K562 (cell line): ENCODE results near the gene RSBN1L. TPM values are rescaled to one million over a fixed set of nuclear protein-coding genes. Genes with fewer than 3 reads are reported as not detected.
A peak's percentile ranks its signal among the peaks of the same experiment; 100 is the strongest.

ENCODE experiments used
- BACH1 ChIP-seq: fragments of 200-800 bp; sonication (Bioruptor generic); IDR thresholded peaks from 2 replicates; pipeline ENCODE4 v1.6.1; 2016; ENCODE audit warnings: missing genetic modification characterization, missing compliant biosample characterization
- BRD9 ChIP-seq: fragments of 450-650 bp; IDR thresholded peaks from 2 replicates; pipeline ENCODE4 v1.6.1; 2018; ENCODE audit warnings: low read depth; ENCODE audit not compliant: partially characterized antibody
- C11orf30 ChIP-seq: fragments of 450-650 bp; IDR thresholded peaks from 2 replicates; pipeline ENCODE4 v1.6.1; 2016; ENCODE audit warnings: low read depth, mild to moderate bottlenecking
- CXXC5 ChIP-seq: fragments of 250-450 bp; sonication (Bioruptor Pico); IDR thresholded peaks from 2 replicates; pipeline ENCODE4 v1.8.0; 2022; ENCODE audit warnings: inconsistent platforms, mild to moderate bottlenecking, moderate library complexity
- FOXK2 ChIP-seq, 2 experiments: fragments of 450-650 bp; IDR thresholded peaks in 1 of 2; conservative IDR thresholded peaks in 1 of 2; 2 replicates each; pipeline ENCODE4 v1.6.1; 2016; ENCODE audit warnings: low read depth in 2 of 2, mild to moderate bottlenecking in 1 of 2
- HMBOX1 ChIP-seq: sonication (generic); IDR thresholded peaks from 2 replicates; pipeline ENCODE4 v1.6.1; 2016
- HNRNPLL ChIP-seq: fragments of 200-400 bp; formaldehyde crosslinking; IDR thresholded peaks from 2 replicates; pipeline ENCODE4 v1.6.1; 2017; ENCODE audit warnings: low read length, low read depth, mild to moderate bottlenecking; ENCODE audit not compliant: poor library complexity, severe bottlenecking
- KDM4B ChIP-seq, 2 experiments: fragments of 450-650 bp in 1 of 2; sonication (generic) in 1 of 2; IDR thresholded peaks; 2 replicates each; pipeline ENCODE4 v1.6.1; 2016 to 2017; ENCODE audit warnings: borderline replicate concordance in 2 of 2, antibody characterized with exemption in 1 of 2, low read depth in 1 of 2, mild to moderate bottlenecking in 1 of 2
- MBD1 ChIP-seq: fragments of 250-450 bp; sonication (Bioruptor Pico); IDR thresholded peaks from 2 replicates; pipeline ENCODE4 v1.8.0; 2022; ENCODE audit warnings: inconsistent platforms
- MCM2 ChIP-seq: fragments of 450-650 bp; IDR thresholded peaks from 2 replicates; pipeline ENCODE4 v1.6.1; 2017; ENCODE audit warnings: low read depth, mild to moderate bottlenecking
- SAFB2 ChIP-seq: fragments of 200-400 bp; formaldehyde crosslinking; IDR thresholded peaks from 2 replicates; pipeline ENCODE4 v1.6.1; 2018; ENCODE audit warnings: borderline replicate concordance, low read length, low read depth, moderate library complexity; ENCODE audit not compliant: severe bottlenecking
- SMAD3 ChIP-seq: fragments of 450-650 bp; formaldehyde crosslinking; conservative IDR thresholded peaks from 2 replicates; pipeline ENCODE4 v1.4.0; 2020; ENCODE audit warnings: mild to moderate bottlenecking
- THAP12 ChIP-seq: fragments of 250-450 bp; sonication (Bioruptor Pico); IDR thresholded peaks from 2 replicates; pipeline ENCODE4 v1.9.0; 2021; ENCODE audit warnings: mild to moderate bottlenecking, inconsistent platforms
- XRCC5 ChIP-seq: fragments of 200-400 bp; formaldehyde crosslinking; IDR thresholded peaks from 2 replicates; pipeline ENCODE4 v1.6.1; 2017; ENCODE audit warnings: low read depth, mild to moderate bottlenecking, low read length
- ZBTB1 ChIP-seq: sonication (generic); formaldehyde crosslinking; IDR thresholded peaks from 2 replicates; pipeline ENCODE4 v1.8.1; 2023; ENCODE audit warnings: missing genetic modification reagents, low read depth, mild to moderate bottlenecking, borderline replicate concordance
- ZBTB17 ChIP-seq: fragments of 450-650 bp; formaldehyde crosslinking; IDR thresholded peaks from 2 replicates; pipeline ENCODE4 v1.4.0; 2020; ENCODE audit warnings: mild to moderate bottlenecking
- ZBTB34 ChIP-seq: fragments of 250-450 bp; sonication (Bioruptor Pico); IDR thresholded peaks from 2 replicates; pipeline ENCODE4 v1.8.0; 2021; ENCODE audit warnings: mild to moderate bottlenecking, moderate library complexity
- ZC3H11A ChIP-seq: IDR thresholded peaks from 2 replicates; pipeline ENCODE4 v1.6.1; 2012; ENCODE audit warnings: low read depth, low read length, improper control_type of control experiment
- ZNF282 ChIP-seq: sonication (generic); formaldehyde crosslinking; IDR thresholded peaks from 2 replicates; pipeline ENCODE4 v1.8.1; 2023; ENCODE audit warnings: missing genetic modification reagents
- ZNF639 ChIP-seq, 2 experiments: fragments of 200-800 bp in 1 of 2; sonication (Bioruptor generic) in 1 of 2; sonication (generic) in 1 of 2; formaldehyde crosslinking in 1 of 2; IDR thresholded peaks in 1 of 2; conservative IDR thresholded peaks in 1 of 2; 2 replicates each; pipeline versions ENCODE4 v1.5.0 to v1.6.1; 2016 to 2020; ENCODE audit warnings: missing compliant biosample characterization in 1 of 2, missing genetic modification characterization in 1 of 2, missing genetic modification reagents in 1 of 2
- polyA plus RNA-seq, 8 experiments: library from polyadenylated mRNA; depleted of rRNA in 4 of 8; stranded (reverse) in 5 of 8; unstranded in 3 of 8; fragments of >200 nt; fragmentation: Nextera tagmentation in 2 of 8; fragmentation: Illumina TruSeq in 1 of 8; extraction: Ambion mirVana in 2 of 8; extraction: Trizol in 1 of 8; gene quantifications; 2 replicates each; pipeline versions ENCODE4 v1.2.1 to v1.2.3, GENCODE V29; 2011 to 2014; ENCODE audit warnings: inconsistent platforms in 1 of 8, missing spikeins in 1 of 8
- total RNA-seq, 7 experiments: library from RNA; depleted of rRNA in 6 of 7; stranded (reverse); fragments of >200 nt in 6 of 7; fragmentation: Illumina TruSeq in 2 of 7; extraction: Trizol in 2 of 7; gene quantifications; 2 replicates each; pipeline versions ENCODE4 v1.2.1 to v1.2.3, GENCODE V29; 2011 to 2021; ENCODE audit warnings: low replicate concordance in 1 of 7

The RSBN1L gene
- total and polyA plus RNA-seq, 9 of the 15 experiments (the other 6 are each of a cell fraction or from before 2014, with no cell fraction given), result 6.2 to 35.2 (median 20.1) TPM

- TF ChIP-seq SAFB2, result no peak
- no peak for TF ChIP-seq BACH1 (tag)
- TF ChIP-seq ZC3H11A, result no peak
- TF ChIP-seq ZBTB17 (CRISPR knock-in tag), result no peak
- peak; percentile 19 for TF ChIP-seq BRD9
- peak; percentile 87 to 93 for TF ChIP-seq FOXK2 (conservative IDR thresholded peaks at IDR 0.05 in 1 of 2, IDR thresholded peaks at IDR 0.05 in 1 of 2; ENCODE audit: low read depth in 2 of 2)
- TF ChIP-seq ZBTB1 (CRISPR knock-in tag), result no peak; the same call in 1 of the 2 replicates
- TF ChIP-seq ZNF639 (CRISPR knock-in tag; conservative IDR thresholded peaks at IDR 0.05 in 1 of 2, IDR thresholded peaks at IDR 0.05 in 1 of 2), result no peak
- TF ChIP-seq XRCC5, result 0 out of 2 replicates have a peak, but pooled peaks have one; percentile 33
- peak; percentile 17; the same call in 1 of the 2 replicates for TF ChIP-seq THAP12 (CRISPR knock-in tag)
- TF ChIP-seq MCM2, result no peak
- TF ChIP-seq ZNF282 (CRISPR knock-in tag), result no peak
- TF ChIP-seq C11orf30, result no peak
- TF ChIP-seq KDM4B (IDR thresholded peaks at IDR 0.05; ENCODE audit: borderline replicate concordance in 2 of 2, low read depth in 1 of 2), result peak in 1 of 2 experiments; percentile 59; a peak in 1 of 4 replicates
- TF ChIP-seq SMAD3 (CRISPR knock-in tag), result no peak
- no peak for TF ChIP-seq ZBTB34 (CRISPR knock-in tag)
- no peak for TF ChIP-seq HMBOX1
- TF ChIP-seq MBD1 (CRISPR knock-in tag), result no peak
- peak; percentile 59 for TF ChIP-seq HNRNPLL
- TF ChIP-seq CXXC5 (CRISPR knock-in tag), result peak; percentile 68
Measured at GRCh38 chr7:77696057-77696642, at the start of gene RSBN1L (continued).
